B cell (primary cell): Measurements from ENCODE around the gene FXYD3. TPM values are rescaled to one million over a fixed set of nuclear protein-coding genes. Genes with fewer than 3 reads are reported as not detected.

Experiments
- ATAC-seq: fragments of 200-7000 bp; cut with Tn5 transposase; one replicate; pipeline ENCODE4 v1.10.0; 2021; ENCODE audit warnings: low read depth, mild to moderate bottlenecking, moderate number of reproducible peaks, moderate library complexity
- CTCF ChIA-PET: fragments of 350-600 bp; sonication (Branson Sonifier 250); formaldehyde crosslinking; loops from one replicate; lab custom pipeline; 2021; ENCODE audit warnings: antibody characterized with exemption, inconsistent platforms; lab: Charles Lee
- POLR2A ChIA-PET: fragments of 350-600 bp; sonication (Branson Sonifier 250); formaldehyde crosslinking; loops from one replicate; lab custom pipeline; 2021; ENCODE audit warnings: antibody characterized with exemption; lab: Charles Lee
- DNase-seq: peaks from one replicate; pipeline ENCODE4 v3.0.0; 2013
- H2AFZ ChIP-seq: 2 replicates; pipeline ENCODE4 v1.6.1; 2012; ENCODE audit warnings: mild to moderate bottlenecking, low read depth, low read length; ENCODE audit not compliant: insufficient read depth, poor library complexity, severe bottlenecking
- H3K27ac ChIP-seq, 2 donors: 1 replicate in 1 of 2; 2 replicates in 1 of 2; pipeline ENCODE4 v1.5.1; 2012 to 2013; ENCODE audit warnings: low read length in 2 of 2, mild to moderate bottlenecking in 2 of 2, moderate library complexity in 1 of 2
- H3K27me3 ChIP-seq, 4 experiments: fragments of 200-600 bp in 1 of 4; sonication (generic) in 1 of 4; replicated peaks in 1 of 4; 1 replicate in 2 of 4; 2 replicates in 2 of 4; pipeline versions ENCODE4 v1.6.1 to v1.7.0; 2013 to 2016; ENCODE audit warnings: low read length in 3 of 4, mild to moderate bottlenecking in 2 of 4, mixed read lengths in 1 of 4, moderate library complexity in 1 of 4; ENCODE audit not compliant: insufficient read depth in 4 of 4, control insufficient read depth in 3 of 4; ENCODE audit errors: control extremely low read depth in 1 of 4
- H3K36me3 ChIP-seq, 2 experiments: replicated peaks in 1 of 2; 1 replicate in 1 of 2; 2 replicates in 1 of 2; pipeline versions ENCODE4 v1.6.1 to v1.7.1; 2013; ENCODE audit warnings: low read length in 1 of 2; ENCODE audit not compliant: insufficient read depth in 2 of 2, control insufficient read depth in 1 of 2; ENCODE audit errors: control extremely low read depth in 1 of 2, extremely low read depth in 1 of 2
- H3K4me1 ChIP-seq, 2 donors: fragments of 200-600 bp in 1 of 2; sonication (generic) in 1 of 2; 1 replicate in 1 of 2; 2 replicates in 1 of 2; pipeline versions ENCODE4 v1.5.1 to v1.6.1; 2013 to 2017; ENCODE audit warnings: low read length in 2 of 2; ENCODE audit not compliant: control insufficient read depth in 2 of 2, insufficient read depth in 2 of 2
- H3K4me2 ChIP-seq: replicated peaks from 2 replicates; pipeline ENCODE3; 2012; ENCODE audit warnings: mild to moderate bottlenecking, low read depth, low read length; ENCODE audit not compliant: poor library complexity, severe bottlenecking
- H3K4me3 ChIP-seq, 5 experiments: fragments of 200-600 bp in 1 of 5; sonication (generic) in 1 of 5; 1 replicate in 3 of 5; 2 replicates in 2 of 5; pipeline versions ENCODE4 v1.5.1 to v1.7.0; 2011 to 2016; ENCODE audit warnings: low read length in 4 of 5, mild to moderate bottlenecking in 4 of 5, low read depth in 2 of 5, control low read depth in 1 of 5, moderate library complexity in 1 of 5; ENCODE audit not compliant: insufficient read depth in 1 of 5; ENCODE audit errors: control extremely low read depth in 1 of 5, extremely low read depth in 1 of 5
- H3K79me2 ChIP-seq: fragments of 200-600 bp; sonication (generic); one replicate; pipeline ENCODE4 v1.6.0; 2016; ENCODE audit warnings: low read length; ENCODE audit not compliant: control insufficient read depth, insufficient read depth
- H3K9ac ChIP-seq: fragments of 200-600 bp; sonication (generic); 2 replicates; pipeline ENCODE4 v1.6.1; 2017; ENCODE audit warnings: mild to moderate bottlenecking, low read length, moderate library complexity
- H3K9me3 ChIP-seq, 3 donors: one replicate each; pipeline versions ENCODE4 v1.6.1 to v1.7.1; 2013; ENCODE audit warnings: low read length in 2 of 3; ENCODE audit not compliant: control insufficient read depth in 2 of 3, insufficient read depth in 1 of 3; ENCODE audit errors: control extremely low read depth in 1 of 3
- H4K20me1 ChIP-seq: 2 replicates; pipeline ENCODE4 v1.6.0; 2012; ENCODE audit warnings: mild to moderate bottlenecking, low read length; ENCODE audit not compliant: insufficient read depth, control insufficient read depth, poor library complexity, severe bottlenecking
- H3K27ac Mint-ChIP-seq: one replicate; pipeline ENCODE4 v1.8.0; 2021; ENCODE audit warnings: mixed read lengths
- H3K27me3 Mint-ChIP-seq: one replicate; pipeline ENCODE4 v1.8.0; 2021; ENCODE audit warnings: mixed read lengths
- H3K4me1 Mint-ChIP-seq: one replicate; pipeline ENCODE4 v1.8.0; 2021; ENCODE audit warnings: mixed read lengths
- H3K4me3 Mint-ChIP-seq: one replicate; pipeline ENCODE4 v1.8.0; 2021; ENCODE audit warnings: mixed read lengths
- H3K9me3 Mint-ChIP-seq: one replicate; pipeline ENCODE4 v1.8.0; 2022; ENCODE audit warnings: mixed read lengths; ENCODE audit not compliant: insufficient read depth
- EZH2 ChIP-seq: IDR thresholded peaks from 2 replicates; pipeline ENCODE4 v1.6.1; 2012; ENCODE audit warnings: borderline replicate concordance, low read depth, mild to moderate bottlenecking, moderate library complexity, low read length; ENCODE audit not compliant: insufficient read depth, poor library complexity, severe bottlenecking
- WGBS: methylation state at CpG from one replicate; pipeline ENCODE4 v1.1.5; 2013; ENCODE audit warnings: missing lambda C conversion rate; ENCODE audit not compliant: insufficient coverage; 5-methylcytosine and 5-hydroxymethylcytosine counted together
- intact Hi-C: fragments of 100-400 bp; cut with micrococcal nuclease; formaldehyde crosslinking; loops from one replicate; pipeline ENCODE4 v1.10.0; 2022
- polyA plus RNA-seq: library from polyadenylated mRNA; depleted of rRNA; stranded (reverse); fragments of >200 nt; gene quantifications from 2 replicates; pipeline ENCODE4 v1.2.3, GENCODE V29; 2012
- total RNA-seq, 2 donors: library from RNA; stranded (reverse); fragments of 120-200 nt in 1 of 2; gene quantifications; 1 replicate in 1 of 2; 2 replicates in 1 of 2; pipeline versions ENCODE4 v1.2.3 to v1.2.4, GENCODE V29; 2013 to 2022
- TF ChIP-seq, protein P1 (sequence below): fragments of 200-600 bp; IDR thresholded peaks from one replicate; pipeline ENCODE4 v1.8.0; 2022; ENCODE audit warnings: antibody characterized with exemption, mild to moderate bottlenecking

Gene FXYD3
- total and polyA plus RNA-seq, 2 donors (not counting 1 experiment from before 2014, with no cell fraction given), result not detected

DNA sequence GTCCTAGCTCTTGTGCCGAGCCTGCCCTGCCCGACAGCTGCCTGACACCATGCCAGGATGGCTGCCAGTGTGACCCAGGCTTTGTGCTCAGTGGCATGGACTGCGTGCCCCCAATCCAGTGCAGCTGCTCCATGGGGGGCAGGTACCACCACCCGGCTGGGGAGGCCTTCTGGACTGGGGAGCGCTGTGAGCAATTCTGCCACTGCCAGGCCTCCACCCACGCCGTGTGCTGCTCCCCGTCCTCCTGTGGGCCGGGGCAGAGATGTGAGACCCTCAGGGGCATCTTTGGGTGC is 9.4 kb upstream of the FXYD3 start:
- H3K9me3 ChIP-seq, result peaks cover 0 to 12% (median 0%) of the 10 kb centered on the region in 3 donors
- 95% methylated on average over 9 of the region's 9 CpGs for WGBS
- Mint-ChIP-seq H3K4me1 (no peaks in the 10 kb centered on the region), H3K27ac (no peak overlapping the region), H3K4me3 (no peak overlapping the region), H3K27me3 (peaks cover 8% of the 10 kb centered on the region), H3K9me3 (no peaks in the 10 kb centered on the region)
- ATAC-seq, result no peak
- ChIA-PET CTCF (interaction anchor here (1.1 kb wide), 2 partner anchors 9 to 11 kb away, joined by 3 read pairs; no protein-coding TSS in a partner anchor), POLR2A (no interaction called here)
- H3K9ac ChIP-seq, result no peak overlapping the region
- no peak overlapping the region for H2AFZ ChIP-seq
- H4K20me1 ChIP-seq, result no peaks in the 10 kb centered on the region
- TF ChIP-seq EZH2, result no peak
- TF ChIP-seq, protein P1, sequence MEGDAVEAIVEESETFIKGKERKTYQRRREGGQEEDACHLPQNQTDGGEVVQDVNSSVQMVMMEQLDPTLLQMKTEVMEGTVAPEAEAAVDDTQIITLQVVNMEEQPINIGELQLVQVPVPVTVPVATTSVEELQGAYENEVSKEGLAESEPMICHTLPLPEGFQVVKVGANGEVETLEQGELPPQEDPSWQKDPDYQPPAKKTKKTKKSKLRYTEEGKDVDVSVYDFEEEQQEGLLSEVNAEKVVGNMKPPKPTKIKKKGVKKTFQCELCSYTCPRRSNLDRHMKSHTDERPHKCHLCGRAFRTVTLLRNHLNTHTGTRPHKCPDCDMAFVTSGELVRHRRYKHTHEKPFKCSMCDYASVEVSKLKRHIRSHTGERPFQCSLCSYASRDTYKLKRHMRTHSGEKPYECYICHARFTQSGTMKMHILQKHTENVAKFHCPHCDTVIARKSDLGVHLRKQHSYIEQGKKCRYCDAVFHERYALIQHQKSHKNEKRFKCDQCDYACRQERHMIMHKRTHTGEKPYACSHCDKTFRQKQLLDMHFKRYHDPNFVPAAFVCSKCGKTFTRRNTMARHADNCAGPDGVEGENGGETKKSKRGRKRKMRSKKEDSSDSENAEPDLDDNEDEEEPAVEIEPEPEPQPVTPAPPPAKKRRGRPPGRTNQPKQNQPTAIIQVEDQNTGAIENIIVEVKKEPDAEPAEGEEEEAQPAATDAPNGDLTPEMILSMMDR, result no peak
- no peak overlapping the region for H3K4me2 ChIP-seq
- H3K27me3 ChIP-seq, result peaks cover 0 to 9% (median 0%) of the 10 kb centered on the region in 4 experiments
- no peaks in the 10 kb centered on the region for H3K36me3 ChIP-seq
- no peak for DNase-seq
- no peak overlapping the region for H3K27ac ChIP-seq
- no peaks in the 10 kb centered on the region for H3K79me2 ChIP-seq
- intact Hi-C loops, result no loop called here
- H3K4me1 ChIP-seq, result no peaks in the 10 kb centered on the region
- H3K4me3 ChIP-seq, result no peak overlapping the region

DNA sequence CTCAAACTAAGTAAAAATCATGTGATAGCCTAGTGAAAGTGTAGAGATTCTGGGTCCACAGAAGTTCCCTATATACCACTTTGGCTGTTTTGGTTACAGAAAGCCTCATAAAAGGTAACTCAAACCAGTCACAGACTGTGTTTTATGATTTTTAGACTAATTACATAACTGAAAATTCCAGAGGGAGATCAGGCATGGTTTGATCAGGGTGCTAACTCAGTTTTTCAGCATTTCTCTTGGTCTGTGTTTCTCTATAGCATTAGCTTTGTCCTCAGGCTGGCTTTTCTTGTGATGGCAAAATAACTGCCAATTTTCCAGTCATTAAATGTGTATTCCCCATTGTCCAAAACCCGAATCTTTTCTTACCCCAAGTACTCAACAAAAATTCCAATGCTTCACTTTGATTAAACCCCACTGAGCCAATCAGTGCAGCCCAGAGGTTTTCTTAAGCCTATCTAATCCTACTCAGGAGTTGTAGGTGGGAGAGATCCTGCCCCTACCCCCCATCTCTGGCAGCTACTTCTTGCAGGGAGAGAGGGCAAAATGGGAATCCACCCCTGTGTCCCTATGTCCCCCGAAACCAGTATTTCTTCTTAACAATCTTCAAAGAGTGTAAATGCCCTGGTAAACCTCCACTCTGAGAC is 8.6 kb upstream of the FXYD3 start:
- CTCF ChIA-PET, result interaction anchor here (1.1 kb wide), 2 partner anchors 8 to 10 kb away, joined by 3 read pairs; no protein-coding TSS in a partner anchor
- Histone ChIP-seq H3K27me3 (peaks cover 0 to 9% (median 0%) of the 10 kb centered on the region in 4 experiments), H3K4me3 (no peak overlapping the region), H3K4me2 (no peak overlapping the region), H2AFZ (no peak overlapping the region), H3K79me2 (no peaks in the 10 kb centered on the region), H3K4me1 (no peaks in the 10 kb centered on the region), H3K9me3 (peaks cover 0 to 12% (median 0%) of the 10 kb centered on the region in 3 donors), H3K27ac (no peak overlapping the region), H3K36me3 (no peaks in the 10 kb centered on the region), H4K20me1 (no peaks in the 10 kb centered on the region), H3K9ac (no peak overlapping the region)
- TF ChIP-seq, protein P1, result no peak
- no peak for TF ChIP-seq EZH2
- ATAC-seq (no peak), DNase-seq (no peak)
- no CpG with 5 or more reads among the region's 2 CpGs for WGBS
- no peak overlapping the region for H3K27ac Mint-ChIP-seq
- no peaks in the 10 kb centered on the region for H3K4me1 Mint-ChIP-seq
- POLR2A ChIA-PET, result no interaction called here
- peaks cover 8% of the 10 kb centered on the region for H3K27me3 Mint-ChIP-seq
- H3K4me3 Mint-ChIP-seq, result no peak overlapping the region
- no peaks in the 10 kb centered on the region for H3K9me3 Mint-ChIP-seq
- intact Hi-C loops, result no loop called here
